DLD1 (cell line): Measurements from ENCODE around the gene KANSL3.
"Not testable (repeated sequence)": the region's sequence is repeated elsewhere in the genome, so short reads cannot be mapped to it uniquely, and the experiment has no call there.

Experiments
- in situ Hi-C: cut with HindIII; loops from 2 replicates; pipeline ENCODE4 v1.10.0; 2017; ENCODE audit warnings: low sequenced_read_pairs

KANSL3 gene

GRCh38 chr2:96638144-96639121, at the start of gene KANSL3:
TSS of gene KANSL3 (minus strand) at chr2:96638312. CDS start at chr2:96637135, 1,177 bp downstream.
- in situ Hi-C loops = no loop called here

- in situ Hi-C loops = no loop called here
These were observed 49.2 kb upstream of the KANSL3 start for GRCh38 chr2:96687266-96687665.

GRCh38 chr2:96685577-96686459, 47.7 kb upstream of the KANSL3 start:
- in situ Hi-C loops = no loop called here

GRCh38 chr2:96684883-96685576, 46.9 kb upstream of the KANSL3 start:
- in situ Hi-C loops = no loop called here

- in situ Hi-C loops = no loop called here
These were observed 46.1 kb upstream of the KANSL3 start for GRCh38 chr2:96683972-96684820.

GRCh38 chr2:96683307-96683706, 45.2 kb upstream of the KANSL3 start:
- in situ Hi-C loops = no loop called here

- in situ Hi-C loops = no loop called here
These were observed 43.4 kb upstream of the KANSL3 start for GRCh38 chr2:96681540-96681939.

- in situ Hi-C loops = no loop called here
These were observed 42.5 kb upstream of the KANSL3 start for GRCh38 chr2:96680561-96681141.

GRCh38 chr2:96679848-96680247, 41.7 kb upstream of the KANSL3 start:
- in situ Hi-C loops = no loop called here

- in situ Hi-C loops = no loop called here
These were observed 31.6 kb upstream of the KANSL3 start for GRCh38 chr2:96669539-96670215.

- in situ Hi-C loops = no loop called here
These were observed 30.7 kb upstream of the KANSL3 start for GRCh38 chr2:96668771-96669170.

GRCh38 chr2:96665717-96666116, 27.6 kb upstream of the KANSL3 start:
- in situ Hi-C loops = not testable (repeated sequence)

GRCh38 chr2:96665083-96665569, 27.0 kb upstream of the KANSL3 start:
- in situ Hi-C loops = no loop called here

- in situ Hi-C loops = no loop called here
These were observed 26.3 kb upstream of the KANSL3 start for GRCh38 chr2:96664366-96664925.

- in situ Hi-C loops = no loop called here
These were observed 25.7 kb upstream of the KANSL3 start for GRCh38 chr2:96663829-96664228.

GRCh38 chr2:96663177-96663576, 25.1 kb upstream of the KANSL3 start:
- in situ Hi-C loops = no loop called here

GRCh38 chr2:96662360-96662759, 24.2 kb upstream of the KANSL3 start:
- in situ Hi-C loops = no loop called here

- in situ Hi-C loops = no loop called here
These were observed 23.2 kb upstream of the KANSL3 start for GRCh38 chr2:96661324-96661723.

- in situ Hi-C loops = no loop called here
These were observed 18.4 kb upstream of the KANSL3 start for GRCh38 chr2:96656540-96656939.
